CD4-positive, alpha-beta memory T cell (primary cell): ENCODE measurements around the gene FSIP1. TPM values are rescaled to one million over a fixed set of nuclear protein-coding genes. Genes with fewer than 3 reads are reported as not detected.

Experiments
- CTCF ChIA-PET: fragments of 350-600 bp; sonication (Branson Sonifier 250); formaldehyde crosslinking; loops from one replicate; lab custom pipeline; 2021; ENCODE audit warnings: inconsistent platforms; ENCODE audit not compliant: partially characterized antibody; lab: Charles Lee
- POLR2A ChIA-PET: fragments of 350-600 bp; sonication (Branson Sonifier 250); formaldehyde crosslinking; loops from one replicate; lab custom pipeline; 2021; ENCODE audit not compliant: partially characterized antibody; lab: Charles Lee
- DNase-seq, 5 donors: peaks; one replicate each; pipeline versions ENCODE4 v3.0.0 to v3.0.0-alpha.2; 2020 to 2022; ENCODE audit warnings: mixed read lengths in 1 of 5
- H3K27ac ChIP-seq: one replicate; pipeline ENCODE4 v1.7.0; 2013; ENCODE audit warnings: low read depth, low read length
- H3K27me3 ChIP-seq: 2 replicates; pipeline ENCODE4 v1.7.0; 2013; ENCODE audit warnings: mild to moderate bottlenecking, low read length, moderate library complexity; ENCODE audit not compliant: insufficient read depth
- H3K36me3 ChIP-seq: 2 replicates; pipeline ENCODE4 v1.7.0; 2013; ENCODE audit warnings: mild to moderate bottlenecking, low read length, moderate library complexity; ENCODE audit not compliant: insufficient read depth
- H3K4me1 ChIP-seq: 2 replicates; pipeline ENCODE4 v1.7.0; 2013; ENCODE audit warnings: mild to moderate bottlenecking, low read length, moderate library complexity; ENCODE audit not compliant: insufficient read depth
- H3K4me3 ChIP-seq, 2 donors: one replicate each; pipeline ENCODE4 v1.7.0; 2013; ENCODE audit warnings: low read length in 2 of 2, mild to moderate bottlenecking in 1 of 2
- H3K9me3 ChIP-seq, 2 donors: one replicate each; pipeline ENCODE4 v1.7.0; 2013; ENCODE audit warnings: low read length in 2 of 2, control low read depth in 1 of 2; ENCODE audit not compliant: control insufficient read depth in 1 of 2
- H3K27ac Mint-ChIP-seq, 7 donors: one replicate each; pipeline ENCODE4 v1.8.0; 2020 to 2021; ENCODE audit warnings: mixed read lengths in 7 of 7, mild to moderate bottlenecking in 6 of 7, inconsistent platforms in 3 of 7, moderate library complexity in 3 of 7
- H3K27me3 Mint-ChIP-seq, 2 donors: one replicate each; pipeline ENCODE4 v1.8.0; 2020 to 2021; ENCODE audit warnings: mixed read lengths in 2 of 2
- H3K36me3 Mint-ChIP-seq, 2 donors: one replicate each; pipeline ENCODE4 v1.8.0; 2020 to 2021; ENCODE audit warnings: mixed read lengths in 2 of 2, inconsistent platforms in 1 of 2, mild to moderate bottlenecking in 1 of 2
- H3K4me1 Mint-ChIP-seq, 4 donors: one replicate each; pipeline ENCODE4 v1.8.0; 2020 to 2021; ENCODE audit warnings: mixed read lengths in 4 of 4, mild to moderate bottlenecking in 1 of 4
- H3K4me3 Mint-ChIP-seq, 8 donors: one replicate each; pipeline ENCODE4 v1.8.0; 2020 to 2021; ENCODE audit warnings: mixed read lengths in 8 of 8, mild to moderate bottlenecking in 7 of 8, moderate library complexity in 6 of 8, inconsistent platforms in 3 of 8
- H3K9me3 Mint-ChIP-seq, 8 donors: one replicate each; pipeline ENCODE4 v1.8.0; 2020 to 2021; ENCODE audit warnings: mixed read lengths in 8 of 8, mild to moderate bottlenecking in 5 of 8, inconsistent platforms in 3 of 8, moderate library complexity in 1 of 8
- intact Hi-C: fragments of 100-400 bp; cut with micrococcal nuclease; formaldehyde crosslinking; loops from one replicate; pipeline ENCODE4 v1.15.1; 2023
- polyA plus RNA-seq, 2 donors: library from polyadenylated mRNA; unstranded; fragments of 300-500 nt; fragmentation: Illumina TruSeq; gene quantifications; one replicate each; pipeline ENCODE4 v1.2.3, GENCODE V29; 2021
- total RNA-seq, 2 experiments: library from RNA; stranded (reverse); gene quantifications; one replicate each; pipeline ENCODE4 v1.2.3, GENCODE V29; 2021

FSIP1 gene
- total and polyA plus RNA-seq, 4 experiments from 2014 or later: 0.47 to 1.6 (median 1.1) TPM

GRCh38 chr15:39555885-39556284 is 226.8 kb downstream of the FSIP1 start:
- H3K4me1 Mint-ChIP-seq: no peaks in the 10 kb centered on the region
- peaks cover 0 to 2% (median 0%) of the 10 kb centered on the region in 8 donors for H3K9me3 Mint-ChIP-seq
- no peaks in the 10 kb centered on the region for H3K9me3 ChIP-seq
- H3K27ac Mint-ChIP-seq: no peak overlapping the region
- no peak for DNase-seq
- H3K36me3 ChIP-seq: no peaks in the 10 kb centered on the region
- no peak overlapping the region for H3K4me3 Mint-ChIP-seq
- H3K27ac ChIP-seq: no peak overlapping the region
- CTCF ChIA-PET: no interaction called here
- intact Hi-C loops: no loop called here
- no peaks in the 10 kb centered on the region for H3K27me3 ChIP-seq
- POLR2A ChIA-PET: no interaction called here
- H3K4me1 ChIP-seq: no peaks in the 10 kb centered on the region
- peaks cover 2 to 11% of the 10 kb centered on the region in 2 donors for H3K27me3 Mint-ChIP-seq
- H3K36me3 Mint-ChIP-seq: no peaks in the 10 kb centered on the region
- no peak overlapping the region for H3K4me3 ChIP-seq

DNA sequence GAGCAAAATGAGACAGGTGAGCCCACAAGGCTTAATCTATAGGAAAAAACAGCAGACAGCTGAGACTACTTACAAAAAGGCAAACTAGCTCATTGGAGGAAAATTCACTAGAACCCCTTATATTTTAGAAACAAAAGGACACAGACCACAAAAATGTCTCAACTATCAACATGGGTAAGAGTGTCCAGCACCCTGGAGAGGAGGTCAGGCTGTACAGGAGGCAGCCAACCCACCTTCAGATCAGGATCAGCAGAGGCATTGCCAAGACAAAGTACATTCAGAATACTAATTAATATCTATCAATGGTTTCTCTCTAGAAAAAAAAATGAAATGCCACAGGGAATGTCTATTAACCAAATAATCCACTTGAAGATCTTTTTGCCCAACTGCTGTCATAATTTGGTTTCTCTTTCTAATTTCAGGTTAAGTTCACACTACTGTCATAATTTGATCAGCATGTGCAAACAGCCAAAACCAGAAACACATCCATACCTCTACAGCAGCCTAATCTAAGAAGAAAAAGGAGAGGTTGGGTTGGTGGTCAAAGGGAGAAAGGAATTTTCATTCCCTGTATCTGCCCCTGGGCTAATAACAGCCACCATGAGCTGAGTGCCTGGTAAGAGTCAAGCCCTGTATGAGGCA is 227.8 kb downstream of the FSIP1 start:
- H3K4me1 ChIP-seq: no peaks in the 10 kb centered on the region
- peaks cover 2 to 12% of the 10 kb centered on the region in 2 donors for H3K27me3 Mint-ChIP-seq
- H3K27ac ChIP-seq: no peak overlapping the region
- DNase-seq: no peak
- H3K4me1 Mint-ChIP-seq: no peaks in the 10 kb centered on the region
- no peaks in the 10 kb centered on the region for H3K36me3 ChIP-seq
- intact Hi-C loops: no loop called here
- ChIA-PET POLR2A (no interaction called here), CTCF (no interaction called here)
- no peak overlapping the region for H3K27ac Mint-ChIP-seq
- no peak overlapping the region for H3K4me3 Mint-ChIP-seq
- peaks cover 0 to 2% (median 0%) of the 10 kb centered on the region in 8 donors for H3K9me3 Mint-ChIP-seq
- H3K9me3 ChIP-seq: no peaks in the 10 kb centered on the region
- no peaks in the 10 kb centered on the region for H3K36me3 Mint-ChIP-seq
- no peaks in the 10 kb centered on the region for H3K27me3 ChIP-seq
- H3K4me3 ChIP-seq: no peak overlapping the region

- Mint-ChIP-seq H3K4me1 (no peaks in the 10 kb centered on the region), H3K4me3 (no peak overlapping the region), H3K9me3 (peaks cover 0 to 2% (median 0%) of the 10 kb centered on the region in 8 donors), H3K27me3 (peaks cover 2 to 13% of the 10 kb centered on the region in 2 donors), H3K36me3 (no peaks in the 10 kb centered on the region), H3K27ac (no peak overlapping the region)
- DNase-seq: no peak
- no peak overlapping the region for H3K4me3 ChIP-seq
- no peaks in the 10 kb centered on the region for H3K36me3 ChIP-seq
- no peaks in the 10 kb centered on the region for H3K4me1 ChIP-seq
- H3K9me3 ChIP-seq: no peaks in the 10 kb centered on the region
- intact Hi-C loops: no loop called here
- POLR2A ChIA-PET: no interaction called here
- no peak overlapping the region for H3K27ac ChIP-seq
- no peaks in the 10 kb centered on the region for H3K27me3 ChIP-seq
- CTCF ChIA-PET: no interaction called here
These were observed 228.5 kb downstream of the FSIP1 start for GRCh38 chr15:39553947-39554693.

- no peaks in the 10 kb centered on the region for H3K4me1 ChIP-seq
- no peaks in the 10 kb centered on the region for H3K4me1 Mint-ChIP-seq
- H3K9me3 ChIP-seq: no peaks in the 10 kb centered on the region
- no peaks in the 10 kb centered on the region for H3K36me3 Mint-ChIP-seq
- ChIA-PET CTCF (no interaction called here), POLR2A (no interaction called here)
- no peak overlapping the region for H3K27ac Mint-ChIP-seq
- intact Hi-C loops: no loop called here
- peaks cover 0 to 2% (median 0%) of the 10 kb centered on the region in 8 donors for H3K9me3 Mint-ChIP-seq
- DNase-seq: no peak
- no peak overlapping the region for H3K4me3 ChIP-seq
- no peaks in the 10 kb centered on the region for H3K36me3 ChIP-seq
- H3K27me3 Mint-ChIP-seq: peaks cover 2 to 14% of the 10 kb centered on the region in 2 donors
- H3K27me3 ChIP-seq: no peaks in the 10 kb centered on the region
- H3K27ac ChIP-seq: no peak overlapping the region
- H3K4me3 Mint-ChIP-seq: no peak overlapping the region
These were observed 230.1 kb downstream of the FSIP1 start for GRCh38 chr15:39552556-39552955.

DNA sequence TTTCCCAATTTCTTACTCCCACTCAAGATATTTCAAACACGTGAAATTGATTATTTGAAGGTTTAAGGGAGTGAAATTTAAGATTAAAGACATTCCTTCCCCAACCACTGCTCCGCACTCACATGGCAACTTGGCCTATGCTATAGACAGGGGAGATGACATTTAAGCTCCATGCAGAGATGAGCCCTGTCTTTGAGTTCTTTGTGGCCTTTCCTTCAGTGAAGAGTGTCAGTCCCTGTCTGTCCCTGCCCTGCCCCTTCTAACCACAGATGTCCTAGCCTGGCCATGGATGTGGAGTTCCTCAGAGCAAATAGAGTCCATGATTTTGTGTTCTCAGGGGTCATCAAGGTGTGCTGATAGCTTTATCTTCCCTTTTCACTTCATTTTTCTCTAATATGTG is 231.2 kb downstream of the FSIP1 start:
- H3K4me1 Mint-ChIP-seq: no peaks in the 10 kb centered on the region
- no peaks in the 10 kb centered on the region for H3K36me3 ChIP-seq
- no peaks in the 10 kb centered on the region for H3K9me3 ChIP-seq
- H3K27me3 Mint-ChIP-seq: peaks cover 4 to 14% of the 10 kb centered on the region in 2 donors
- no peak overlapping the region for H3K4me3 Mint-ChIP-seq
- DNase-seq: no peak
- intact Hi-C loops: no loop called here
- POLR2A ChIA-PET: no interaction called here
- peaks cover 0 to 2% (median 0%) of the 10 kb centered on the region in 8 donors for H3K9me3 Mint-ChIP-seq
- no peaks in the 10 kb centered on the region for H3K27me3 ChIP-seq
- H3K4me1 ChIP-seq: no peaks in the 10 kb centered on the region
- H3K4me3 ChIP-seq: no peak overlapping the region
- CTCF ChIA-PET: no interaction called here
- H3K27ac ChIP-seq: no peak overlapping the region
- H3K27ac Mint-ChIP-seq: no peak overlapping the region
- H3K36me3 Mint-ChIP-seq: no peaks in the 10 kb centered on the region

Other genes with a start within 250 kb of the FSIP1 start
- 1 to 10 TPM; 4.0 to 7.6 TPM for gene THBS1, start 201.8 kb downstream of the FSIP1 start, total RNA-seq
- 1 to 10 TPM in 1 of 2 donors, under 1 TPM in 1; 0.77 to 1.1 TPM for gene THBS1, start 201.8 kb downstream of the FSIP1 start, polyA plus RNA-seq
- gene GPR176, start 137.4 kb upstream of the FSIP1 start, total RNA-seq: not detected
- not detected for gene GPR176, start 137.4 kb upstream of the FSIP1 start, polyA plus RNA-seq
- 10 to 100 TPM; 13.4 to 13.8 TPM for gene EIF2AK4, start 151.3 kb upstream of the FSIP1 start, total RNA-seq
- gene EIF2AK4, start 151.3 kb upstream of the FSIP1 start, polyA plus RNA-seq: 10 to 100 TPM; 18.5 to 21.5 TPM